H1 (cell line): ENCODE results near the gene BRAT1. TPM values are rescaled to one million over a fixed set of nuclear protein-coding genes. Genes with fewer than 3 reads are reported as not detected.

Source experiments
- CTCF ChIA-PET: fragments of 300-600 bp; sonication (Branson Sonifier 250); formaldehyde crosslinking; loops from one replicate; lab custom pipeline; 2021; ENCODE audit not compliant: partially characterized antibody; lab: Charles Lee
- POLR2A ChIA-PET: fragments of 300-600 bp; sonication (Branson Sonifier 250); formaldehyde crosslinking; loops from one replicate; lab custom pipeline; 2021; ENCODE audit warnings: inconsistent platforms; ENCODE audit not compliant: partially characterized antibody; lab: Charles Lee
- DNase-seq, 2 experiments: peaks; one replicate each; pipeline versions ENCODE4 v3.0.0 to v3.0.0-alpha.2; 2010 to 2022; ENCODE audit warnings: low spot score in 2 of 2, low read depth in 1 of 2, mixed read lengths in 1 of 2
- FAIRE-seq: peaks from 2 replicates; lab custom pipeline; 2011; peaks lifted over from hg19 to GRCh38; lab: Jason Lieb, UNC
- H2AFZ ChIP-seq: 2 replicates; pipeline ENCODE4 v1.8.1; 2012; ENCODE audit warnings: low read length, inconsistent platforms
- H2AK5ac ChIP-seq: 2 replicates; pipeline ENCODE4 v1.6.1; 2013; ENCODE audit warnings: low read depth, low read length
- H2BK120ac ChIP-seq: replicated peaks from 2 replicates; pipeline ENCODE3; 2013; ENCODE audit warnings: low read depth, low read length, inconsistent platforms
- H2BK12ac ChIP-seq: 2 replicates; pipeline ENCODE4 v1.6.1; 2013; ENCODE audit warnings: low read depth, low read length
- H2BK15ac ChIP-seq: 2 replicates; pipeline ENCODE4 v1.6.1; 2013; ENCODE audit warnings: low read length
- H2BK20ac ChIP-seq: 2 replicates; pipeline ENCODE4 v1.6.1; 2013; ENCODE audit warnings: low read length
- H2BK5ac ChIP-seq: 2 replicates; pipeline ENCODE4 v1.6.1; 2013; ENCODE audit warnings: low read depth, low read length
- H3K14ac ChIP-seq: 2 replicates; pipeline ENCODE4 v1.6.1; 2013; ENCODE audit warnings: inconsistent platforms; ENCODE audit not compliant: insufficient read length
- H3K18ac ChIP-seq: 2 replicates; pipeline ENCODE4 v1.6.1; 2013; ENCODE audit warnings: low read length; ENCODE audit errors: extremely low read depth
- H3K23ac ChIP-seq: 2 replicates; pipeline ENCODE4 v1.6.1; 2013; ENCODE audit warnings: inconsistent platforms; ENCODE audit not compliant: insufficient read length
- H3K23me2 ChIP-seq: 2 replicates; pipeline ENCODE4 v1.6.1; 2013; ENCODE audit warnings: low read depth, low read length
- H3K27ac ChIP-seq: 2 replicates; pipeline ENCODE4 v1.6.1; 2011; ENCODE audit warnings: low read depth, low read length, inconsistent platforms
- H3K27me3 ChIP-seq, 4 experiments: replicated peaks in 1 of 4; 1 replicate in 1 of 4; 2 replicates in 3 of 4; pipeline versions ENCODE4 v1.6.1 to v1.8.1; 2011 to 2013; ENCODE audit warnings: low read length in 3 of 4, mild to moderate bottlenecking in 3 of 4, inconsistent platforms in 2 of 4, mixed read lengths in 2 of 4, moderate library complexity in 1 of 4; ENCODE audit not compliant: control insufficient read depth in 3 of 4, insufficient read depth in 3 of 4; ENCODE audit errors: extremely low read depth in 1 of 4
- H3K36me3 ChIP-seq, 4 experiments: 2 replicates each; pipeline versions ENCODE4 v1.6.1 to v1.8.1; 2011 to 2013; ENCODE audit warnings: mild to moderate bottlenecking in 4 of 4, low read length in 3 of 4, moderate library complexity in 2 of 4, control low read depth in 1 of 4, inconsistent platforms in 1 of 4; ENCODE audit not compliant: insufficient read depth in 4 of 4, control insufficient read depth in 2 of 4
- H3K4ac ChIP-seq: replicated peaks from 2 replicates; pipeline ENCODE3; 2013; ENCODE audit warnings: low read length, low read depth, mixed read lengths, inconsistent platforms; ENCODE audit not compliant: insufficient read length
- H3K4me1 ChIP-seq, 4 experiments: replicated peaks in 1 of 4; 1 replicate in 1 of 4; 2 replicates in 3 of 4; pipeline versions ENCODE4 v1.6.1 to v1.8.1; 2011 to 2013; ENCODE audit warnings: low read length in 3 of 4, inconsistent platforms in 2 of 4, mixed read lengths in 1 of 4; ENCODE audit not compliant: insufficient read depth in 4 of 4, control insufficient read depth in 3 of 4
- H3K4me2 ChIP-seq, 2 experiments: 2 replicates each; pipeline versions ENCODE4 v1.6.1 to v1.8.1; 2011 to 2013; ENCODE audit warnings: low read depth in 2 of 2, low read length in 2 of 2, control low read depth in 1 of 2, inconsistent platforms in 1 of 2, mild to moderate bottlenecking in 1 of 2; ENCODE audit not compliant: insufficient read depth in 1 of 2
- H3K4me3 ChIP-seq, 4 experiments: fragments of 200-600, 300-600 bp in 1 of 4; sonication (generic), shearing (Covaris generic), sonication (Bioruptor Twin) in 1 of 4; 2 replicates each; pipeline versions ENCODE4 v1.5.1 to v1.8.1; 2011 to 2016; ENCODE audit warnings: low read length in 4 of 4, low read depth in 3 of 4, control low read depth in 2 of 4, inconsistent platforms in 2 of 4, mild to moderate bottlenecking in 2 of 4, mixed read lengths in 1 of 4, moderate library complexity in 1 of 4; ENCODE audit not compliant: insufficient read depth in 2 of 4; ENCODE audit errors: extremely low read depth in 1 of 4
- H3K56ac ChIP-seq: replicated peaks from 2 replicates; pipeline ENCODE3; 2013; ENCODE audit warnings: low read depth, mild to moderate bottlenecking, mixed read lengths, low read length, inconsistent platforms; ENCODE audit not compliant: insufficient read length
- H3K79me1 ChIP-seq: 2 replicates; pipeline ENCODE4 v1.6.1; 2013; ENCODE audit warnings: low read depth, low read length, control low read depth
- H3K79me2 ChIP-seq, 2 experiments: 2 replicates each; pipeline versions ENCODE4 v1.6.1 to v1.8.1; 2012 to 2013; ENCODE audit warnings: low read length in 2 of 2, mild to moderate bottlenecking in 2 of 2, inconsistent platforms in 1 of 2; ENCODE audit not compliant: insufficient read depth in 2 of 2, control insufficient read depth in 1 of 2
- H3K9ac ChIP-seq, 4 experiments: replicated peaks in 1 of 4; 1 replicate in 1 of 4; 2 replicates in 3 of 4; pipeline versions ENCODE4 v1.6.1 to v1.8.1; 2011 to 2013; ENCODE audit warnings: low read depth in 3 of 4, low read length in 3 of 4, control low read depth in 2 of 4, mild to moderate bottlenecking in 2 of 4, moderate library complexity in 2 of 4, inconsistent platforms in 1 of 4; ENCODE audit errors: extremely low read depth in 1 of 4
- H3K9me3 ChIP-seq, 2 experiments: 2 replicates each; pipeline versions ENCODE4 v1.6.1 to v1.8.1; 2012 to 2013; ENCODE audit warnings: mild to moderate bottlenecking in 2 of 2, moderate library complexity in 2 of 2, control low read depth in 1 of 2, inconsistent platforms in 1 of 2, low read depth in 1 of 2, low read length in 1 of 2, mixed read lengths in 1 of 2; ENCODE audit not compliant: insufficient read depth in 2 of 2
- H4K20me1 ChIP-seq, 2 experiments: replicated peaks in 1 of 2; 2 replicates each; pipeline versions ENCODE3 to v1.8.1; 2011 to 2013; ENCODE audit warnings: inconsistent platforms in 2 of 2, low read length in 2 of 2, mild to moderate bottlenecking in 1 of 2; ENCODE audit not compliant: insufficient read depth in 2 of 2, control insufficient read depth in 1 of 2
- H4K5ac ChIP-seq: 2 replicates; pipeline ENCODE4 v1.6.1; 2013; ENCODE audit warnings: low read length, low read depth, mixed read lengths, inconsistent platforms; ENCODE audit not compliant: insufficient read length
- H4K8ac ChIP-seq: 2 replicates; pipeline ENCODE4 v1.8.0; 2013; ENCODE audit warnings: mild to moderate bottlenecking, moderate library complexity, low read length, inconsistent platforms; ENCODE audit not compliant: insufficient read depth; ENCODE audit errors: extremely low read depth
- H4K91ac ChIP-seq: replicated peaks from 2 replicates; pipeline ENCODE3; 2013; ENCODE audit warnings: low read length, mixed read lengths, inconsistent platforms; ENCODE audit not compliant: insufficient read length
- SP4 ChIP-seq: IDR thresholded peaks from 2 replicates; pipeline ENCODE4 v1.6.1; 2012; ENCODE audit warnings: low read length, inconsistent platforms
- WGBS, 2 experiments: shearing (Covaris generic) in 1 of 2; methylation state at CpG; one replicate each; pipeline versions ENCODE4 v1.1.6 to v1.1.7; 2013 to 2015; ENCODE audit warnings: low lambda C conversion rate in 2 of 2, mixed read lengths in 2 of 2, inconsistent platforms in 1 of 2, low coverage in 1 of 2, missing lambda C conversion rate in 1 of 2; ENCODE audit not compliant: insufficient replicate concordance in 2 of 2, insufficient coverage in 1 of 2, insufficient read length in 1 of 2; ENCODE audit errors: extremely low coverage in 1 of 2, missing lambda C conversion rate in 1 of 2; 5-methylcytosine and 5-hydroxymethylcytosine counted together
- polyA plus RNA-seq, 7 experiments: library from polyadenylated mRNA; depleted of rRNA in 3 of 7; stranded (reverse) in 5 of 7; unstranded in 2 of 7; fragments of >200 nt in 5 of 7; fragments of 200-250 nt in 2 of 7; gene quantifications; 1 replicate in 5 of 7; 2 replicates in 1 of 7; 4 replicates in 1 of 7; pipeline versions ENCODE4 v1.2.1 to v1.2.3, GENCODE V29; 2011 to 2013; ENCODE audit warnings: missing spikeins in 2 of 7, mixed read lengths in 2 of 7
- total RNA-seq: library from RNA; stranded (reverse); fragmentation: NEBNext Ultra II Directional; extraction: Animal tissue kit (Norgen Biotek cat#: 25700); gene quantifications from 2 replicates; pipeline ENCODE4 v1.2.1, GENCODE V29; 2021

Gene BRAT1
- total and polyA plus RNA-seq, 2 of the 8 experiments (the other 6 are each of a cell fraction or from before 2014, with no cell fraction given) = 36.8 to 42.3 TPM

DNA sequence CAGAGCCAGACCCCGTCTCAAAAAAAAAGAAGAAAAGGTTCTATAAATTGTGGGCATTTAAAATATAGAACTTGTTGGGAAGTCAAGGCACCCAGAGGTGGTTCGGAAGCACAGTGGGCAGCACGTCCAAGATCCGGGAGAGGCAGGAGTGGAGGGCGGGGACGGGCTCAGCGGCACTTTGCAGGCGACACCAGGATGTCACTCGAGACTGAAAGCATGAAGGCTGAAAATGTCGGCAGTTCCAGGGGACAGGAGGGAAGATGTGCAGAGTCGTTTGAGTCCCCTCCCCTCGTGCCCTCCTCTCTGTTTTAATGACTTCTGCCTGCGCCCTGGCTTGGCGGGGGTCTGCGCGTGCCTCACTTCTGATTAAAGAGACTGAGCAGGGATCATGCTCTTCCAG lies 34.0 kb upstream of the BRAT1 start:
- H3K18ac ChIP-seq = no peak overlapping the region
- 97% methylated on average over 16 of the region's 16 CpGs; no CpG with 5 or more reads in 1 of the 2 experiments for WGBS, 2 experiments
- H2AK5ac ChIP-seq = no peak overlapping the region
- no peak overlapping the region for H3K56ac ChIP-seq
- no peaks in the 10 kb centered on the region for H3K79me2 ChIP-seq
- H3K4me1 ChIP-seq = peaks cover 0 to 11% (median 3%) of the 10 kb centered on the region in 4 experiments; a peak in 3 of 7 replicates
- no peaks in the 10 kb centered on the region; the same call in 1 of the 2 replicates for H3K23me2 ChIP-seq
- no peak for FAIRE-seq
- H4K20me1 ChIP-seq = no peaks in the 10 kb centered on the region
- no peak overlapping the region for H4K91ac ChIP-seq
- DNase-seq = no peak
- H3K79me1 ChIP-seq = no peaks in the 10 kb centered on the region
- CTCF ChIA-PET = interaction anchor here (0.7 to 3.5 kb wide), 11 partner anchors 11 to 333 kb away, joined by 3 to 30 read pairs (median 4); partner anchors contain the start of gene IQCE
- no peak overlapping the region for H3K14ac ChIP-seq
- TF ChIP-seq SP4 = no peak
- TF ChIP-seq, all 59 proteins: peak for 0
- no peak overlapping the region for H3K23ac ChIP-seq
- H3K4me2 ChIP-seq = no peak overlapping the region
- no peak overlapping the region for H3K4ac ChIP-seq
- H4K8ac ChIP-seq = 0 out of 2 replicates have a peak overlapping the region, but pooled peaks have one; percentile 85
- H3K9me3 ChIP-seq = no peaks in the 10 kb centered on the region
- no peak overlapping the region for H3K27ac ChIP-seq
- H2BK12ac ChIP-seq = no peak overlapping the region
- H2BK15ac ChIP-seq = no peak overlapping the region
- no peak overlapping the region for H2BK120ac ChIP-seq
- H4K5ac ChIP-seq = no peak overlapping the region
- H2BK5ac ChIP-seq = no peak overlapping the region
- no peaks in the 10 kb centered on the region for H3K36me3 ChIP-seq
- POLR2A ChIA-PET = interaction anchor here (1.3 kb wide), 1 partner anchor 11 kb away, joined by 3 read pairs; no protein-coding TSS in a partner anchor
- no peak overlapping the region for H2AFZ ChIP-seq
- no peak overlapping the region for H2BK20ac ChIP-seq
- H3K4me3 ChIP-seq = no peak overlapping the region
- no peaks in the 10 kb centered on the region for H3K27me3 ChIP-seq
- H3K9ac ChIP-seq = no peak overlapping the region
